GM13977 (cell line): Measurements from ENCODE around the gene KYNU.
"Not testable (repeated sequence)": the region's sequence is repeated elsewhere in the genome, so short reads cannot be mapped to it uniquely, and the experiment has no call there.

Experiments
- DNase-seq: peaks from one replicate; pipeline ENCODE4 v3.0.0; 2012; ENCODE audit warnings: low spot score
- CTCF ChIP-seq: IDR thresholded peaks from 2 replicates; pipeline ENCODE4 v1.5.1; 2012; ENCODE audit warnings: mild to moderate bottlenecking, control low read depth; ENCODE audit not compliant: insufficient read depth; ENCODE audit errors: extremely low read depth, missing control alignments
- in situ Hi-C: fragments of 300-500 bp; cut with MboI; formaldehyde crosslinking; loops from one replicate; pipeline ENCODE4 v1.12.0; 2022; ENCODE audit warnings: low sequenced_read_pairs, low pct_unique_long_range_greater_than_20kb, mixed read lengths, inconsistent platforms; ENCODE audit not compliant: unreplicated experiment

The KYNU gene

GRCh38 chr2:143068509-143068908 lies 191.0 kb downstream of the KYNU start:
- in situ Hi-C loops: no loop called here
- no peak for DNase-seq
- TF ChIP-seq CTCF: no peak

- no peak for DNase-seq
- in situ Hi-C loops: no loop called here
- TF ChIP-seq CTCF: no peak
Measured at GRCh38 chr2:143070704-143071103, 193.2 kb downstream of the KYNU start.

- DNase-seq: no peak
- TF ChIP-seq CTCF: no peak
- in situ Hi-C loops: no loop called here
Measured at GRCh38 chr2:143071185-143071876, 193.9 kb downstream of the KYNU start.

- DNase-seq, in situ Hi-C loops: not testable (repeated sequence)
Measured at GRCh38 chr2:143074913-143075312, 197.4 kb downstream of the KYNU start.

- no peak for TF ChIP-seq CTCF
- in situ Hi-C loops: no loop called here
- no peak for DNase-seq
Measured at GRCh38 chr2:143075711-143076110, 198.2 kb downstream of the KYNU start.

GRCh38 chr2:143078104-143078503 lies 200.6 kb downstream of the KYNU start:
- no peak for TF ChIP-seq CTCF
- in situ Hi-C loops: no loop called here
- DNase-seq: no peak

- no peak for TF ChIP-seq CTCF
- in situ Hi-C loops: no loop called here
- no peak for DNase-seq
Measured at GRCh38 chr2:143081616-143082015, 204.2 kb downstream of the KYNU start.
